Limb (tissue), 2 donors: ENCODE measurements around the gene ZCCHC3.

ENCODE experiments used
- DNase-seq, 2 donors: peaks; one replicate each; pipeline ENCODE4 v3.0.0-alpha.2; 2016; ENCODE audit errors: extremely low spot score in 2 of 2

Gene ZCCHC3

GRCh38 chr20:341682-342081, 44.3 kb downstream of the ZCCHC3 start:
- no peak for DNase-seq

GRCh38 chr20:343107-343506, 45.7 kb downstream of the ZCCHC3 start:
- no peak for DNase-seq

GRCh38 chr20:346033-346639, 48.8 kb downstream of the ZCCHC3 start:
- DNase-seq, result no peak

GRCh38 chr20:346640-347316, 49.4 kb downstream of the ZCCHC3 start, which contains the start of gene NRSN2:
TSS of gene NRSN2 (plus strand) at chr20:347111. CDS start at chr20:349644, 2,533 bp downstream.
- DNase-seq, result peak; percentile 68 to 87

- DNase-seq, result no peak
These were observed 49.9 kb downstream of the ZCCHC3 start for GRCh38 chr20:347317-347639.

- DNase-seq, result peak; percentile 96 to 97
These were observed 50.5 kb downstream of the ZCCHC3 start for GRCh38 chr20:347640-348484.

- no peak for DNase-seq
These were observed 51.8 kb downstream of the ZCCHC3 start for GRCh38 chr20:348972-349841.
